Chondrocyte (in vitro differentiated cells): ENCODE results near the gene GRIK1. TPM values are rescaled to one million over a fixed set of nuclear protein-coding genes. Genes with fewer than 3 reads are reported as not detected.

Experiments
- DNase-seq: peaks from one replicate; pipeline ENCODE4 v3.0.0; 2021; ENCODE audit warnings: mixed read lengths, low spot score
- H3K27ac Mint-ChIP-seq: one replicate; pipeline ENCODE4 v1.8.0; 2021; ENCODE audit warnings: mild to moderate bottlenecking, moderate library complexity, mixed read lengths; ENCODE audit not compliant: unreplicated experiment
- H3K27me3 Mint-ChIP-seq: 2 replicates; pipeline ENCODE4 v1.8.0; 2021; ENCODE audit warnings: low read depth, mixed read lengths
- H3K36me3 Mint-ChIP-seq: 2 replicates; pipeline ENCODE4 v1.8.0; 2021; ENCODE audit warnings: low read depth, mixed read lengths
- H3K4me1 Mint-ChIP-seq: 2 replicates; pipeline ENCODE4 v1.8.0; 2021; ENCODE audit warnings: low read depth, mild to moderate bottlenecking, mixed read lengths
- H3K4me3 Mint-ChIP-seq: one replicate; pipeline ENCODE4 v1.8.0; 2021; ENCODE audit warnings: mild to moderate bottlenecking, moderate library complexity, mixed read lengths; ENCODE audit not compliant: unreplicated experiment
- H3K9me3 Mint-ChIP-seq: 2 replicates; pipeline ENCODE4 v1.8.0; 2021; ENCODE audit warnings: low read depth, mixed read lengths
- CTCF ChIP-seq: fragments of 200-600 bp; sonication (generic); IDR thresholded peaks from 2 replicates; pipeline ENCODE4 v1.5.0; 2021; ENCODE audit warnings: antibody characterized with exemption, mild to moderate bottlenecking, moderate library complexity
- total RNA-seq: library from RNA; stranded (reverse); gene quantifications from 3 replicates; pipeline ENCODE4 v1.2.1, GENCODE V29; 2021

Gene GRIK1
- total RNA-seq, 1 donor from 2014 or later: 1.2 TPM

GRCh38 chr21:29696937-29697336 lies 242.9 kb downstream of the GRIK1 start:
- peaks cover 19% of the 10 kb centered on the region for H3K4me1 Mint-ChIP-seq
- TF ChIP-seq CTCF: no peak
- H3K27ac Mint-ChIP-seq: no peak overlapping the region
- H3K36me3 Mint-ChIP-seq: no peaks in the 10 kb centered on the region
- H3K4me3 Mint-ChIP-seq: no peak overlapping the region
- H3K9me3 Mint-ChIP-seq: peaks cover 4% of the 10 kb centered on the region
- no peak for DNase-seq
- H3K27me3 Mint-ChIP-seq: no peaks in the 10 kb centered on the region

GRCh38 chr21:29691616-29692491 lies 247.9 kb downstream of the GRIK1 start:
- Mint-ChIP-seq H3K4me1 (peaks cover 6% of the 10 kb centered on the region), H3K36me3 (no peaks in the 10 kb centered on the region), H3K27me3 (no peaks in the 10 kb centered on the region), H3K27ac (no peak overlapping the region), H3K4me3 (no peak overlapping the region), H3K9me3 (no peaks in the 10 kb centered on the region)
- DNase-seq: no peak
- TF ChIP-seq CTCF: no peak

- Mint-ChIP-seq H3K36me3 (no peaks in the 10 kb centered on the region), H3K4me1 (no peaks in the 10 kb centered on the region), H3K27me3 (no peaks in the 10 kb centered on the region), H3K4me3 (no peak overlapping the region), H3K27ac (no peak overlapping the region), H3K9me3 (no peaks in the 10 kb centered on the region)
- no peak for DNase-seq
- TF ChIP-seq CTCF: no peak
Observed at GRCh38 chr21:29689753-29690152, 250.0 kb downstream of the GRIK1 start.

- Mint-ChIP-seq H3K4me3 (no peak overlapping the region), H3K4me1 (peaks cover 9% of the 10 kb centered on the region), H3K27ac (no peak overlapping the region), H3K36me3 (peaks cover 2% of the 10 kb centered on the region), H3K9me3 (peaks cover 8% of the 10 kb centered on the region), H3K27me3 (no peaks in the 10 kb centered on the region)
- no peak for TF ChIP-seq CTCF
- DNase-seq: no peak
Observed at GRCh38 chr21:29684106-29684505, 255.7 kb downstream of the GRIK1 start.

- H3K9me3 Mint-ChIP-seq: peaks cover 8% of the 10 kb centered on the region
- H3K4me3 Mint-ChIP-seq: no peak overlapping the region
- no peak for DNase-seq
- TF ChIP-seq CTCF: no peak
- H3K4me1 Mint-ChIP-seq: peaks cover 22% of the 10 kb centered on the region
- H3K27ac Mint-ChIP-seq: no peak overlapping the region
- no peaks in the 10 kb centered on the region for H3K27me3 Mint-ChIP-seq
- peaks cover 2% of the 10 kb centered on the region for H3K36me3 Mint-ChIP-seq
Observed at GRCh38 chr21:29682800-29683199, 257.0 kb downstream of the GRIK1 start.
